A549 treated with AZD9567 at 1 μM for 4 hours (cell line): ENCODE measurements around the gene SLC4A3. TPM values are rescaled to one million over a fixed set of nuclear protein-coding genes. Genes with fewer than 3 reads are reported as not detected.

Experiments used
- total RNA-seq: library from RNA; stranded (reverse); fragments of 200-300 nt; extraction: Qiagen RNA extraction; gene quantifications from 5 replicates; pipeline ENCODE4 v1.2.3, GENCODE V29; 2022; ENCODE audit not compliant: insufficient read depth

Gene SLC4A3
- 1.7 to 3.6 TPM (median 3.0 TPM) in 5 replicates for total RNA-seq

GRCh38 chr2:219627103-219628100 lies at the start of gene SLC4A3:
Gene SLC4A3 (plus strand): TSS chr2:219627630. CDS start chr2:219627993, 363 bp downstream.

GRCh38 chr2:219597552-219598307 lies 29.7 kb upstream of the SLC4A3 start, which contains the start of gene STK11IP:
Gene STK11IP (plus strand): TSS chr2:219597857. CDS start chr2:219598120, 263 bp downstream.

Other genes starting within 250 kb of the SLC4A3 start
- 62.7 to 99.5 TPM (median 71.7 TPM) in 5 replicates for gene DNPEP, start 239.7 kb upstream of the SLC4A3 start, total RNA-seq
- gene DES, start 209.3 kb upstream of the SLC4A3 start, total RNA-seq: 0.03 to 0.27 TPM (median 0.15 TPM) in 3 of 5 replicates, not detected in the others
- gene SPEG, start 192.8 kb upstream of the SLC4A3 start, total RNA-seq: 4.7 to 7.8 TPM (median 6.5 TPM) in 5 replicates
- gene GMPPA, start 128.7 kb upstream of the SLC4A3 start, total RNA-seq: 35.4 to 38.9 TPM (median 36.8 TPM) in 5 replicates
- gene ASIC4, start 113.1 kb upstream of the SLC4A3 start, total RNA-seq: 0.02 to 0.09 TPM (median 0.06 TPM) in 4 of 5 replicates, not detected in the other
- gene CHPF, start 83.8 kb upstream of the SLC4A3 start, total RNA-seq: 15.1 to 34.7 TPM (median 33.5 TPM) in 5 replicates
- gene TMEM198, start 83.6 kb upstream of the SLC4A3 start, total RNA-seq: 0.89 to 1.1 TPM (median 0.99 TPM) in 5 replicates
- 20.4 to 24.8 TPM (median 21.2 TPM) in 5 replicates for gene OBSL1, start 56.1 kb upstream of the SLC4A3 start, total RNA-seq
- gene INHA, start 55.3 kb upstream of the SLC4A3 start, total RNA-seq: 0.37 to 0.62 TPM (median 0.54 TPM) in 4 of 5 replicates, not detected in the other
- 14.7 to 18.3 TPM (median 16.9 TPM) in 5 replicates for gene STK11IP, start 29.8 kb upstream of the SLC4A3 start, total RNA-seq